ENCODE data around the gene MMAB. TPM values are rescaled to one million over a fixed set of nuclear protein-coding genes. Genes with fewer than 3 reads are reported as not detected.

Gene MMAB
- total RNA-seq (10 to 100 TPM; 37.0 to 50.7 (median 42.2) TPM), polyA plus RNA-seq (46.9 TPM)
- long read RNA-seq, donor 1, full-length matches to known transcripts: 24 of 32 reads
- long read RNA-seq, donor 1, partial matches to known transcripts: 2 of 32 reads
- long read RNA-seq, donor 1, other reads (novel, unspliced or antisense): 6 of 32 reads
- long read RNA-seq, donor 2, full-length matches to known transcripts: 16 of 22 reads
- long read RNA-seq, donor 2, partial matches to known transcripts: 3 of 22 reads
- long read RNA-seq, donor 2, other reads (novel, unspliced or antisense): 3 of 22 reads
- long read RNA-seq, donor 3, full-length matches to known transcripts: 45 of 65 reads
- long read RNA-seq, donor 3, partial matches to known transcripts: 4 of 65 reads
- long read RNA-seq, donor 3, other reads (novel, unspliced or antisense): 16 of 65 reads
- long read RNA-seq, donor 4, full-length matches to known transcripts: 13 of 18 reads
- long read RNA-seq, donor 4, partial matches to known transcripts: 1 of 18 reads
- long read RNA-seq, donor 4, other reads (novel, unspliced or antisense): 4 of 18 reads

GRCh38 chr12:109573029-109573913 is at the start of gene MMAB, which contains the start of gene MVK:
TSS of gene MMAB (minus strand) at chr12:109573504. CDS start at chr12:109573480, 24 bp downstream.
TSS of gene MVK (plus strand) at chr12:109573794. CDS start at chr12:109574823, 1,029 bp downstream.
- peak; percentile 98 to 99 for ATAC-seq
- H3K27me3 ChIP-seq (ENCODE audit: control insufficient read depth, insufficient read depth): no peaks in the 10 kb centered on the region
- under 1% methylated on average over 74 of the region's 74 CpGs for WGBS
- intact Hi-C loops (cut with DNase I): loop anchor here in 1 of 4 donors (10.0 kb wide), 1 partner anchor 58 kb away; no protein-coding TSS in a partner anchor
- peaks cover 4% of the 10 kb centered on the region for H3K4me1 ChIP-seq (ENCODE audit: control insufficient read depth, insufficient read depth, low read length)
- DNase-seq: peak; percentile 99 to 100 (median 99)
- peak within 1 kb of the TSS; percentile 94 for H3K4me3 ChIP-seq (ENCODE audit: low read length)
- peak within 1 kb of the TSS; percentile 56 for H3K27ac ChIP-seq (ENCODE audit: low read length)
- no peaks in the 10 kb centered on the region for H3K9me3 ChIP-seq (ENCODE audit: control insufficient read depth, low read length)

GRCh38 chr12:109621901-109622364 is 48.6 kb upstream of the MMAB start:
- Histone ChIP-seq H3K9me3 (ENCODE audit: control insufficient read depth, low read length) (no peaks in the 10 kb centered on the region), H3K4me1 (ENCODE audit: control insufficient read depth, insufficient read depth, low read length) (no peaks in the 10 kb centered on the region), H3K27me3 (ENCODE audit: control insufficient read depth, insufficient read depth) (no peaks in the 10 kb centered on the region), H3K4me3 (ENCODE audit: low read length) (no peak overlapping the region), H3K27ac (ENCODE audit: low read length) (no peak overlapping the region)
- WGBS: 51% methylated on average over 22 of the region's 22 CpGs
- ATAC-seq: no peak
- no peak for DNase-seq
- intact Hi-C loops (cut with DNase I): no loop called here

GRCh38 chr12:109621211-109621694 is 47.9 kb upstream of the MMAB start:
- Histone ChIP-seq H3K27ac (ENCODE audit: low read length) (no peak overlapping the region), H3K27me3 (ENCODE audit: control insufficient read depth, insufficient read depth) (no peaks in the 10 kb centered on the region), H3K9me3 (ENCODE audit: control insufficient read depth, low read length) (no peaks in the 10 kb centered on the region), H3K4me1 (ENCODE audit: control insufficient read depth, insufficient read depth, low read length) (no peaks in the 10 kb centered on the region), H3K4me3 (ENCODE audit: low read length) (no peak overlapping the region)
- WGBS: 39% methylated on average over 1 of the region's 1 CpG
- ATAC-seq: no peak
- no peak for DNase-seq
- intact Hi-C loops (cut with DNase I): no loop called here

GRCh38 chr12:109619002-109619604 is 45.8 kb upstream of the MMAB start:
- intact Hi-C loops (cut with DNase I): no loop called here
- Histone ChIP-seq H3K4me3 (ENCODE audit: low read length) (no peak overlapping the region), H3K27me3 (ENCODE audit: control insufficient read depth, insufficient read depth) (no peaks in the 10 kb centered on the region), H3K27ac (ENCODE audit: low read length) (no peak overlapping the region), H3K4me1 (ENCODE audit: control insufficient read depth, insufficient read depth, low read length) (no peaks in the 10 kb centered on the region), H3K9me3 (ENCODE audit: control insufficient read depth, low read length) (no peaks in the 10 kb centered on the region)
- ATAC-seq (no peak), DNase-seq (no peak)
- WGBS: 86% methylated on average over 8 of the region's 8 CpGs

- no peaks in the 10 kb centered on the region for H3K9me3 ChIP-seq (ENCODE audit: control insufficient read depth, low read length)
- no peak for ATAC-seq
- no peaks in the 10 kb centered on the region for H3K4me1 ChIP-seq (ENCODE audit: control insufficient read depth, insufficient read depth, low read length)
- DNase-seq: no peak
- intact Hi-C loops (cut with DNase I): no loop called here
- H3K4me3 ChIP-seq (ENCODE audit: low read length): no peak overlapping the region
- WGBS: 92% methylated on average over 5 of the region's 5 CpGs
- no peaks in the 10 kb centered on the region for H3K27me3 ChIP-seq (ENCODE audit: control insufficient read depth, insufficient read depth)
- H3K27ac ChIP-seq (ENCODE audit: low read length): no peak overlapping the region
Observed at GRCh38 chr12:109618082-109618481, 44.8 kb upstream of the MMAB start.

GRCh38 chr12:109617491-109617890 is 44.2 kb upstream of the MMAB start:
- no peaks in the 10 kb centered on the region for H3K27me3 ChIP-seq (ENCODE audit: control insufficient read depth, insufficient read depth)
- WGBS: 75% methylated on average over 10 of the region's 10 CpGs
- DNase-seq (no peak), ATAC-seq (no peak)
- no peak overlapping the region for H3K4me3 ChIP-seq (ENCODE audit: low read length)
- intact Hi-C loops (cut with DNase I): no loop called here
- no peaks in the 10 kb centered on the region for H3K9me3 ChIP-seq (ENCODE audit: control insufficient read depth, low read length)
- H3K4me1 ChIP-seq (ENCODE audit: control insufficient read depth, insufficient read depth, low read length): no peaks in the 10 kb centered on the region
- H3K27ac ChIP-seq (ENCODE audit: low read length): no peak overlapping the region

- H3K27me3 ChIP-seq (ENCODE audit: control insufficient read depth, insufficient read depth): no peaks in the 10 kb centered on the region
- 60% methylated on average over 14 of the region's 14 CpGs for WGBS
- no peak overlapping the region for H3K27ac ChIP-seq (ENCODE audit: low read length)
- intact Hi-C loops (cut with DNase I): no loop called here
- H3K4me1 ChIP-seq (ENCODE audit: control insufficient read depth, insufficient read depth, low read length): no peaks in the 10 kb centered on the region
- DNase-seq (no peak), ATAC-seq (no peak)
- no peaks in the 10 kb centered on the region for H3K9me3 ChIP-seq (ENCODE audit: control insufficient read depth, low read length)
- H3K4me3 ChIP-seq (ENCODE audit: low read length): no peak overlapping the region
Observed at GRCh38 chr12:109615556-109616229, 42.4 kb upstream of the MMAB start.

- no peaks in the 10 kb centered on the region for H3K4me1 ChIP-seq (ENCODE audit: control insufficient read depth, insufficient read depth, low read length)
- WGBS: 71% methylated on average over 26 of the region's 26 CpGs
- H3K4me3 ChIP-seq (ENCODE audit: low read length): no peak overlapping the region
- no peak for DNase-seq
- no peaks in the 10 kb centered on the region for H3K9me3 ChIP-seq (ENCODE audit: control insufficient read depth, low read length)
- intact Hi-C loops (cut with DNase I): no loop called here
- no peak overlapping the region for H3K27ac ChIP-seq (ENCODE audit: low read length)
- no peaks in the 10 kb centered on the region for H3K27me3 ChIP-seq (ENCODE audit: control insufficient read depth, insufficient read depth)
- no peak for ATAC-seq
Observed at GRCh38 chr12:109613649-109614455, 40.5 kb upstream of the MMAB start.

- Histone ChIP-seq H3K27ac (ENCODE audit: low read length) (no peak overlapping the region), H3K27me3 (ENCODE audit: control insufficient read depth, insufficient read depth) (no peaks in the 10 kb centered on the region), H3K4me3 (ENCODE audit: low read length) (no peak overlapping the region), H3K9me3 (ENCODE audit: control insufficient read depth, low read length) (no peaks in the 10 kb centered on the region), H3K4me1 (ENCODE audit: control insufficient read depth, insufficient read depth, low read length) (no peaks in the 10 kb centered on the region)
- WGBS: 55% methylated on average over 5 of the region's 5 CpGs
- intact Hi-C loops (cut with DNase I): no loop called here
- no peak for ATAC-seq
- no peak for DNase-seq
Observed at GRCh38 chr12:109612975-109613502, 39.7 kb upstream of the MMAB start.

All from right cardiac atrium (tissue), 5 donors.